ENCODE measurements around the gene CXXC1.

The CXXC1 gene

GRCh38 chr18:50299626-50300388, 12.3 kb upstream of the CXXC1 start:
- peak overlapping the region; percentile 42 for H2AFZ ChIP-seq
- no peak for TF ChIP-seq CTCF (IDR thresholded peaks at IDR 0.05)
- no peak overlapping the region for H3K4me3 ChIP-seq (ENCODE audit: low read depth, low read length)
- peaks cover 2% of the 10 kb centered on the region for H3K4me1 ChIP-seq
- no peaks in the 10 kb centered on the region for H3K36me3 ChIP-seq (ENCODE audit: control insufficient read depth, insufficient read depth, low read length)
- no peaks in the 10 kb centered on the region for H3K27me3 ChIP-seq (ENCODE audit: control insufficient read depth, insufficient read depth, low read length)
- no peak overlapping the region for H3K9ac ChIP-seq
- no peaks in the 10 kb centered on the region for H3K9me3 ChIP-seq (ENCODE audit: control insufficient read depth, low read length)
- H3K27ac ChIP-seq: peak overlapping the region; percentile 30
- no peak overlapping the region for H3K4me2 ChIP-seq (ENCODE audit: low read length)
- no peaks in the 10 kb centered on the region for H3K79me2 ChIP-seq

- no peak overlapping the region for H3K27ac ChIP-seq
- no peak overlapping the region for H3K9ac ChIP-seq
Measured at GRCh38 chr18:50298443-50299284, 11.2 kb upstream of the CXXC1 start.

GRCh38 chr18:50297621-50298442, 10.3 kb upstream of the CXXC1 start:
- Histone ChIP-seq H3K27ac (peak overlapping the region; percentile 40), H3K9me3 (ENCODE audit: control insufficient read depth, low read length) (no peaks in the 10 kb centered on the region), H3K4me3 (ENCODE audit: low read depth, low read length) (peak overlapping the region; percentile 68), H3K4me2 (ENCODE audit: low read length) (peak overlapping the region; percentile 95), H3K27me3 (ENCODE audit: control insufficient read depth, insufficient read depth, low read length) (no peaks in the 10 kb centered on the region), H3K4me1 (peaks cover 2% of the 10 kb centered on the region), H2AFZ (peak overlapping the region; percentile 88), H3K79me2 (no peaks in the 10 kb centered on the region), H3K9ac (no peak overlapping the region), H3K36me3 (ENCODE audit: control insufficient read depth, insufficient read depth, low read length) (no peaks in the 10 kb centered on the region)
- no peak for TF ChIP-seq CTCF (IDR thresholded peaks at IDR 0.05)

More at GRCh38 chr18:50298443-50299284, 11.2 kb upstream of the CXXC1 start:
- no peaks in the 10 kb centered on the region for H3K79me2 ChIP-seq
- H3K27me3 ChIP-seq (ENCODE audit: control insufficient read depth, insufficient read depth, low read length): no peaks in the 10 kb centered on the region
- H3K4me3 ChIP-seq (ENCODE audit: low read depth, low read length): peak overlapping the region; percentile 68
- H3K4me1 ChIP-seq: peaks cover 2% of the 10 kb centered on the region
- TF ChIP-seq CTCF (IDR thresholded peaks at IDR 0.05): no peak
- H3K4me2 ChIP-seq (ENCODE audit: low read length): peak overlapping the region; percentile 95
- peak overlapping the region; percentile 88 for H2AFZ ChIP-seq
- no peaks in the 10 kb centered on the region for H3K36me3 ChIP-seq (ENCODE audit: control insufficient read depth, insufficient read depth, low read length)
- no peaks in the 10 kb centered on the region for H3K9me3 ChIP-seq (ENCODE audit: control insufficient read depth, low read length)

DNA sequence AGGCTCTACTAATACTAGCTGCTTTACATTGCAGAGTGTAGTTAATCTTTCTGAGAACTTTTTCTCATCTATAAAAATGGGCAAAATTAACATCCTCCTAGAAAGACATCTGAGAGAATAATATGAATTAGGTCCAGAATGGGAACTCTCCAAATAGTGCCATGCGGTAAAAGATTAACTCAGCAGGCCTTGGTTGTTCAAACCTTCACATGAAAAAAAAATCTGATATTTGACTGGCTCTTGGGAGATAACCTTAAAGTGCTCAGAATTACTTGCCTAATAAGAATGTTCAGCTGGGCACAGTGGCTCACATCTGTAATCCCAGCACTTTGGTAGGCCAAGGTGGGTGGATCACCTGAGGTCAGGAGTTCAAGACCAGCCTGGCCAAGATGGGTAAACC, 5.5 kb upstream of the CXXC1 start:
- Histone ChIP-seq H3K4me1 (no peaks in the 10 kb centered on the region), H3K27me3 (ENCODE audit: control insufficient read depth, insufficient read depth, low read length) (no peaks in the 10 kb centered on the region), H3K27ac (no peak overlapping the region), H3K9me3 (ENCODE audit: control insufficient read depth, low read length) (no peaks in the 10 kb centered on the region), H3K4me2 (ENCODE audit: low read length) (no peak overlapping the region), H3K4me3 (ENCODE audit: low read depth, low read length) (no peak overlapping the region), H2AFZ (peak overlapping the region; percentile 56), H3K79me2 (no peaks in the 10 kb centered on the region), H3K36me3 (ENCODE audit: control insufficient read depth, insufficient read depth, low read length) (no peaks in the 10 kb centered on the region), H3K9ac (no peak overlapping the region)
- TF ChIP-seq CTCF (IDR thresholded peaks at IDR 0.05): no peak

Measured in parathyroid adenoma (tissue), 2 donors.